A549 (cell line): Measurements from ENCODE around the gene KLHL11. TPM values are rescaled to one million over a fixed set of nuclear protein-coding genes. Genes with fewer than 3 reads are reported as not detected.
A peak's percentile ranks its signal among the peaks of the same experiment; 100 is the strongest.

Experiments used
- ATAC-seq, 2 experiments: fragments of 200-7000 bp in 1 of 2; fragments of >200 bp in 1 of 2; cut with Nextera tagmentation in 1 of 2; cut with Tn5 transposase in 1 of 2; 3 replicates each; pipeline versions ENCODE4 v1.8.0 to v1.9.1; 2018 to 2020; ENCODE audit warnings: mild to moderate bottlenecking in 1 of 2, moderate library complexity in 1 of 2
- CTCF ChIA-PET: fragments of 300-600 bp; sonication (Branson Sonifier 250); formaldehyde crosslinking; extraction: SDS; loops from one replicate; lab custom pipeline; 2021; ENCODE audit warnings: antibody characterized with exemption, inconsistent platforms; lab: Yijun Ruan, JAX
- POLR2A ChIA-PET: fragments of 350-600 bp; formaldehyde crosslinking; extraction: SDS; loops from one replicate; lab custom pipeline; 2021; ENCODE audit warnings: antibody characterized with exemption, inconsistent platforms; lab: Yijun Ruan, JAX
- DNase-seq, 2 experiments: peaks; one replicate each; pipeline versions ENCODE4 v3.0.0 to v3.0.0-alpha.2; 2011 to 2016; ENCODE audit warnings: low read depth in 1 of 2, low spot score in 1 of 2
- FAIRE-seq: peaks from 2 replicates; lab custom pipeline; 2011; peaks lifted over from hg19 to GRCh38; lab: Jason Lieb, UNC
- H3K27ac ChIP-seq, 2 experiments: fragments of >200 bp; sonication (Bioruptor Twin); formaldehyde crosslinking; 3 replicates each; pipeline ENCODE4 v1.5.1; 2016 to 2017
- H3K4me1 ChIP-seq: fragments of >200 bp; sonication (Bioruptor Twin); formaldehyde crosslinking; 3 replicates; pipeline ENCODE4 v1.6.1; 2016
- H3K4me2 ChIP-seq: fragments of >200 bp; sonication (Bioruptor Twin); formaldehyde crosslinking; 3 replicates; pipeline ENCODE4 v1.6.1; 2016
- H3K4me3 ChIP-seq: fragments of >200 bp; sonication (Bioruptor Twin); formaldehyde crosslinking; 3 replicates; pipeline ENCODE4 v1.5.1; 2016
- H3K9me3 ChIP-seq: fragments of >200 bp; sonication (Bioruptor Twin); formaldehyde crosslinking; 3 replicates; pipeline ENCODE4 v1.6.1; 2016
- EHMT2 ChIP-seq: fragments of 200-600 bp; sonication (generic); IDR thresholded peaks from 2 replicates; pipeline ENCODE4 v1.6.1; 2016; ENCODE audit warnings: antibody characterized with exemption, low read depth, mild to moderate bottlenecking, moderate library complexity
- ELK1 ChIP-seq: fragments of 150-350 bp; IDR thresholded peaks from 2 replicates; pipeline ENCODE4 v1.6.1; 2014; ENCODE audit warnings: low read depth, mild to moderate bottlenecking, low read length
- HMGXB4 ChIP-seq: fragments of 250-450 bp; sonication (Bioruptor Pico); IDR thresholded peaks from 2 replicates; pipeline ENCODE4 v1.5.0; 2021; ENCODE audit warnings: mild to moderate bottlenecking, moderate library complexity, borderline replicate concordance
- MAFK ChIP-seq: fragments of 450-650 bp; IDR thresholded peaks from 2 replicates; pipeline ENCODE4 v1.6.1; 2014; ENCODE audit not compliant: partially characterized antibody
- MAZ ChIP-seq: fragments of 150-350 bp; IDR thresholded peaks from 2 replicates; pipeline ENCODE4 v1.6.1; 2014; ENCODE audit warnings: antibody characterized with exemption, low read depth, low read length, borderline replicate concordance
- NR3C1 ChIP-seq: fragments of >200 bp; sonication (Bioruptor Twin); formaldehyde crosslinking; IDR thresholded peaks from 3 replicates; pipeline ENCODE4 v1.6.1; 2017
- POLR2AphosphoS2 ChIP-seq: conservative IDR thresholded peaks from 2 replicates; pipeline ENCODE4 v1.6.1; 2012; ENCODE audit warnings: low read length, improper control_type of control experiment, inconsistent platforms
- RAD21 ChIP-seq, 2 experiments: fragments of >200 bp in 1 of 2; sonication (Bioruptor Twin) in 1 of 2; formaldehyde crosslinking in 1 of 2; IDR thresholded peaks in 1 of 2; conservative IDR thresholded peaks in 1 of 2; 2 replicates in 1 of 2; 3 replicates in 1 of 2; pipeline ENCODE4 v1.6.1; 2012 to 2018; ENCODE audit warnings: inconsistent platforms in 1 of 2
- REST ChIP-seq: fragments of 200-600 bp; sonication (generic); IDR thresholded peaks from 2 replicates; pipeline ENCODE4 v1.6.1; 2016; ENCODE audit warnings: antibody characterized with exemption, mild to moderate bottlenecking, moderate library complexity
- SMC3 ChIP-seq: fragments of >200 bp; sonication (Bioruptor Twin); formaldehyde crosslinking; IDR thresholded peaks from 3 replicates; pipeline ENCODE4 v1.6.1; 2018; ENCODE audit warnings: inconsistent platforms
- ZSCAN20 ChIP-seq: fragments of 250-450 bp; sonication (Bioruptor Pico); IDR thresholded peaks from 2 replicates; pipeline ENCODE4 v1.8.0; 2022; ENCODE audit warnings: mild to moderate bottlenecking, moderate library complexity
- WGBS: methylation state at CpG from one replicate; pipeline ENCODE4 v1.1.6; 2017; ENCODE audit errors: missing lambda C conversion rate; 5-methylcytosine and 5-hydroxymethylcytosine counted together
- polyA plus RNA-seq, 4 experiments: library from polyadenylated mRNA; depleted of rRNA in 3 of 4; stranded (reverse); fragments of >200 nt; fragmentation: RNase III in 1 of 4; extraction: RNeasy Plus Mini Kit Qiagen cat#74134 plus additional on column Dnase treatment in 1 of 4; gene quantifications; 2 replicates in 3 of 4; 3 replicates in 1 of 4; pipeline ENCODE4 v1.2.3, GENCODE V29; 2011 to 2017

Gene KLHL11
- polyA plus RNA-seq, 2 of the 4 experiments (the other 2 are of a cell fraction) = 3.8 to 12.7 TPM

- TF ChIP-seq SMC3 (0 out of 3 replicates have a peak, but pooled peaks have one; percentile 16), RAD21 (conservative IDR thresholded peaks at IDR 0.05 in 1 of 2, IDR thresholded peaks at IDR 0.05 in 1 of 2) (0 out of 5 replicates have a peak, but pooled peaks of 1 of the 2 experiments have one; percentile 26)
These were observed 29.6 kb upstream of the KLHL11 start (continued) for GRCh38 chr17:41894791-41895331.

GRCh38 chr17:41893384-41893783 is 28.2 kb upstream of the KLHL11 start:
- peak; percentile 65 for TF ChIP-seq MAFK
- no peak for TF ChIP-seq EHMT2
- H3K27ac ChIP-seq = peak overlapping the region in 1 of 2 experiments; percentile 60; a peak in 3 of 6 replicates
- H3K4me2 ChIP-seq = no peak overlapping the region
- ChIA-PET CTCF (interaction anchor here (0.5 to 9.6 kb wide), 8 partner anchors 9 to 156 kb away, joined by 3 to 62 read pairs (median 5); no protein-coding TSS in a partner anchor), POLR2A (interaction anchor here (0.6 to 0.7 kb wide), 4 partner anchors 20 to 66 kb away, joined by 3 to 5 read pairs (median 4); no protein-coding TSS in a partner anchor)
- 86% methylated on average over 3 of the region's 3 CpGs for WGBS
- ATAC-seq (no peak), FAIRE-seq (no peak), DNase-seq (no peak)
- no peaks in the 10 kb centered on the region for H3K9me3 ChIP-seq
- H3K4me3 ChIP-seq = no peak overlapping the region
- peaks cover 80% of the 10 kb centered on the region for H3K4me1 ChIP-seq

- H3K9me3 ChIP-seq = no peaks in the 10 kb centered on the region
- H3K4me1 ChIP-seq = peaks cover 69% of the 10 kb centered on the region
- no peak; a peak in 1 of 6 replicates for ATAC-seq
- H3K27ac ChIP-seq = peak overlapping the region; percentile 16 to 60; a peak in 4 of 6 replicates
- no peak for DNase-seq
- TF ChIP-seq POLR2AphosphoS2 = no peak; the same call in 1 of the 2 replicates
- TF ChIP-seq NR3C1 = no peak
- no peak for TF ChIP-seq REST
- TF ChIP-seq HMGXB4 (CRISPR knock-in tag) = no peak
- no peak for TF ChIP-seq MAZ
- no peak for TF ChIP-seq ZSCAN20 (CRISPR knock-in tag)
- no peak for TF ChIP-seq ELK1
- ChIA-PET CTCF (interaction anchor here (0.5 to 9.6 kb wide), 4 partner anchors 19 to 99 kb away, joined by 3 to 62 read pairs (median 4); partner anchors contain the start of gene P3H4), POLR2A (no interaction called here)
- H3K4me3 ChIP-seq = no peak overlapping the region
- 87% methylated on average over 4 of the region's 4 CpGs for WGBS
- H3K4me2 ChIP-seq = peak overlapping the region; percentile 42
- no peak for FAIRE-seq
These were observed 26.8 kb upstream of the KLHL11 start for GRCh38 chr17:41892021-41892376.
